HepG2 (cell line): ENCODE results near the gene IGFL1.

Experiments
- HMG20A ChIP-seq: IDR thresholded peaks from 2 replicates; pipeline ENCODE4 v1.6.1; 2016; ENCODE audit warnings: borderline replicate concordance
- NFRKB ChIP-seq: fragments of 450-650 bp; IDR thresholded peaks from 2 replicates; pipeline ENCODE4 v1.6.1; 2017
- NR2F1 ChIP-seq, 2 experiments: fragments of 450-650 bp in 1 of 2; formaldehyde crosslinking in 1 of 2; IDR thresholded peaks; 2 replicates each; pipeline versions ENCODE4 v1.5.0 to v1.6.1; 2016 to 2020; ENCODE audit warnings: mild to moderate bottlenecking in 1 of 2, missing compliant biosample characterization in 1 of 2, missing genetic modification reagents in 1 of 2, moderate library complexity in 1 of 2
- TAF15 ChIP-seq: fragments of 200-400 bp; formaldehyde crosslinking; IDR thresholded peaks from one replicate; pipeline ENCODE4 v1.6.1; 2018; ENCODE audit warnings: mild to moderate bottlenecking, low read depth, low read length; ENCODE audit not compliant: poor library complexity, severe bottlenecking
- TBP ChIP-seq: sonication (generic); formaldehyde crosslinking; IDR thresholded peaks from 2 replicates; pipeline ENCODE4 v1.5.0; 2020; ENCODE audit warnings: missing genetic modification reagents
- ZNF235 ChIP-seq: sonication (generic); formaldehyde crosslinking; IDR thresholded peaks from 2 replicates; pipeline ENCODE4 v1.8.1; 2023; ENCODE audit warnings: mild to moderate bottlenecking, missing genetic modification reagents, borderline replicate concordance
- ZNF687 ChIP-seq: sonication (generic); formaldehyde crosslinking; IDR thresholded peaks from 2 replicates; pipeline ENCODE4 v1.5.1; 2020; ENCODE audit warnings: mild to moderate bottlenecking, missing genetic modification reagents, moderate library complexity

DNA sequence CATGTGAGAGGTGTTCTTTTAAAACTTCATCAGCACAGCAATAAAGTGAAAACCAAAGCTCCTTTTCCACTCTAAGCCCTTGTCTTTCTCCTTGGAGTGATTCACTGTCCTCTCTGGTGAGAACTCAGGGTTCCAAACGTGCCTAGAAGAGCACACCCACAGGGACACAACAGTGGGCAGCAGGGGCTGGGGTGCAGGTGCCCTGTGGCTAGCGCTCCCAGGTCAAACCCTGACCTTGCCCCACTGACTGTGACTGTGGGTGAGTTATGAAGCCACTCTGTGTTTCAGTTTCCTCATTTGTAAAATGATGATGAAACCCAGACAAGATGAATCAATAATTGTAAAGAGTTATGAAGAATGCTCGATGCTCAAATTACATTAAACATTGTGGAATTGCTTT is 37.6 kb upstream of the IGFL1 start:
- no peak for TF ChIP-seq ZNF235
- TF ChIP-seq TBP (CRISPR knock-in tag): no peak
- TF ChIP-seq TAF15: no peak
- TF ChIP-seq HMG20A (CRISPR knock-in tag): no peak
- no peak for TF ChIP-seq NFRKB
- no peak for TF ChIP-seq ZNF687
- TF ChIP-seq NR2F1 (CRISPR knock-in tag; IDR thresholded peaks at IDR 0.05): no peak
